Type B pancreatic cell (in vitro differentiated cells): Measurements from ENCODE around the gene TBL3. TPM values are rescaled to one million over a fixed set of nuclear protein-coding genes. Genes with fewer than 3 reads are reported as not detected.

Experiments used
- DNase-seq: peaks from one replicate; pipeline ENCODE4 v3.0.0; 2021; ENCODE audit warnings: mixed read lengths; ENCODE audit not compliant: unreplicated experiment; ENCODE audit errors: extremely low spot score
- H3K27ac Mint-ChIP-seq: 2 replicates; pipeline ENCODE4 v1.8.0; 2021; ENCODE audit warnings: mild to moderate bottlenecking, mixed read lengths
- H3K27me3 Mint-ChIP-seq: 2 replicates; pipeline ENCODE4 v1.8.0; 2021; ENCODE audit warnings: mixed read lengths
- H3K36me3 Mint-ChIP-seq: 2 replicates; pipeline ENCODE4 v1.8.0; 2021; ENCODE audit warnings: mixed read lengths
- H3K4me1 Mint-ChIP-seq: one replicate; pipeline ENCODE4 v1.8.0; 2021; ENCODE audit warnings: mixed read lengths; ENCODE audit not compliant: unreplicated experiment
- H3K4me3 Mint-ChIP-seq: 2 replicates; pipeline ENCODE4 v1.8.0; 2021; ENCODE audit warnings: mild to moderate bottlenecking, mixed read lengths
- H3K9me3 Mint-ChIP-seq: 2 replicates; pipeline ENCODE4 v1.8.0; 2021; ENCODE audit warnings: mixed read lengths
- CTCF ChIP-seq: fragments of 200-600 bp; sonication (generic); conservative IDR thresholded peaks from 2 replicates; pipeline ENCODE4 v1.5.0; 2021; ENCODE audit warnings: antibody characterized with exemption, mild to moderate bottlenecking
- total RNA-seq: library from RNA; stranded (reverse); gene quantifications from 2 replicates; pipeline ENCODE4 v1.2.1, GENCODE V29; 2021; ENCODE audit warnings: low replicate concordance

TBL3 gene
- total RNA-seq, 1 donor from 2014 or later = 37.0 TPM

GRCh38 chr16:2001456-2002355, 29.9 kb downstream of the TBL3 start:
- Mint-ChIP-seq H3K4me1 (no peaks in the 10 kb centered on the region), H3K27ac (no peak overlapping the region), H3K4me3 (no peak overlapping the region), H3K27me3 (no peaks in the 10 kb centered on the region), H3K36me3 (peaks cover 3% of the 10 kb centered on the region), H3K9me3 (no peaks in the 10 kb centered on the region)
- TF ChIP-seq CTCF = no peak
- no peak for DNase-seq

- TF ChIP-seq CTCF = no peak
- H3K9me3 Mint-ChIP-seq = no peaks in the 10 kb centered on the region
- no peaks in the 10 kb centered on the region for H3K4me1 Mint-ChIP-seq
- H3K27me3 Mint-ChIP-seq = no peaks in the 10 kb centered on the region
- no peak overlapping the region for H3K4me3 Mint-ChIP-seq
- H3K27ac Mint-ChIP-seq = no peak overlapping the region
- no peak for DNase-seq
- no peaks in the 10 kb centered on the region for H3K36me3 Mint-ChIP-seq
These were observed 30.8 kb downstream of the TBL3 start for GRCh38 chr16:2002406-2003230.

DNA sequence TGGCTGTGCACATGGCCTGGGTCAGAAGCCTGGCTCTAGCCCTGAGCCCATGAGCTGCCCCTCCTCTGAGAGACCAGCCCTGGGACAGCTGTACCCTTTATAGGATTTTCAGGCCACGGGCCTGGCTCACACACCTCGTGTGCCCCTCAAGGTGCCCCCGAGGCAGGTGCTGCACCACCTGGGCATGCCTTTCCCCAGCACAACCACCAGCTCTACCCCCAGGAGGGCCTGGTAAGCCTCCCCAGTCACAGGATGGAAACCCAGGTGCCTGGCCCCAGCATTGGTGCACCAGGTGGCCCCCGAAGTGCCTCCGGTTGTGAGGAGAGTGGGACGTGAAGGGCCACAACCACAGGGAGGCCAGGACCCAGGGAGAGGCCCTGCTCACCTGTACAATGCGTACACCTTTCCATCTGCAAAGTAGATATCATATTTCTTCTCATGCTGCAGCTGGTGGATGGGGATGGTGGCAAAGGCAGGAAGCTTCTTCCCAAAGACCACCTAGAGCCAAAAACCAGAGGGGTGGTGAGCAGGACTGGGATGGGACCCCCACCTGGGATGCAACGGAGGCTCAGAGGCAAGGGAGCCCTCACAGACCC, 31.5 kb downstream of the TBL3 start:
- Mint-ChIP-seq H3K9me3 (no peaks in the 10 kb centered on the region), H3K27ac (no peak overlapping the region), H3K36me3 (no peaks in the 10 kb centered on the region), H3K4me3 (no peak overlapping the region), H3K27me3 (no peaks in the 10 kb centered on the region), H3K4me1 (peaks cover 2% of the 10 kb centered on the region)
- no peak for DNase-seq
- no peak for TF ChIP-seq CTCF

- peak; percentile 97 for TF ChIP-seq CTCF
- Mint-ChIP-seq H3K27me3 (no peaks in the 10 kb centered on the region), H3K4me1 (peaks cover 8% of the 10 kb centered on the region), H3K36me3 (no peaks in the 10 kb centered on the region), H3K4me3 (no peak overlapping the region), H3K9me3 (no peaks in the 10 kb centered on the region), H3K27ac (no peak overlapping the region)
- DNase-seq = peak; percentile 93
These were observed 32.2 kb downstream of the TBL3 start for GRCh38 chr16:2003827-2004641.
